Fibroblast of skin of right quadriceps (primary cell): ENCODE data around the gene NKAIN2.
A peak's percentile ranks its signal among the peaks of the same experiment; 100 is the strongest.
"Not testable (repeated sequence)": the region's sequence is repeated elsewhere in the genome, so short reads cannot be mapped to it uniquely, and the experiment has no call there.

ENCODE experiments used
- DNase-seq: peaks from one replicate; pipeline ENCODE4 v3.0.0-alpha.2; 2013

NKAIN2 gene

GRCh38 chr6:124356276-124356810 is 552.7 kb downstream of the NKAIN2 start:
- no peak for DNase-seq

GRCh38 chr6:124356811-124357210 is 553.1 kb downstream of the NKAIN2 start:
- no peak for DNase-seq

- DNase-seq = no peak
Measured at GRCh38 chr6:124368131-124368530, 564.5 kb downstream of the NKAIN2 start.

GRCh38 chr6:124371974-124372475 is 568.4 kb downstream of the NKAIN2 start:
- DNase-seq = no peak

- DNase-seq = no peak
Measured at GRCh38 chr6:124373386-124373785, 569.7 kb downstream of the NKAIN2 start.

GRCh38 chr6:124389127-124389526 is 585.5 kb downstream of the NKAIN2 start:
- no peak for DNase-seq

- no peak for DNase-seq
Measured at GRCh38 chr6:124393536-124393935, 589.9 kb downstream of the NKAIN2 start.

- DNase-seq = no peak
Measured at GRCh38 chr6:124396361-124396760, 592.7 kb downstream of the NKAIN2 start.

- DNase-seq = no peak
Measured at GRCh38 chr6:124400261-124400999, 596.8 kb downstream of the NKAIN2 start.

GRCh38 chr6:124410425-124410824 is 606.8 kb downstream of the NKAIN2 start:
- DNase-seq = not testable (repeated sequence)

GRCh38 chr6:124412657-124413056 is 609.0 kb downstream of the NKAIN2 start:
- DNase-seq = not testable (repeated sequence)

GRCh38 chr6:124420116-124420840 is 616.6 kb downstream of the NKAIN2 start:
- no peak for DNase-seq

- no peak for DNase-seq
Measured at GRCh38 chr6:124423621-124424020, 620.0 kb downstream of the NKAIN2 start.

- DNase-seq = peak; percentile 1
Measured at GRCh38 chr6:124430740-124431318, 627.2 kb downstream of the NKAIN2 start.

GRCh38 chr6:124432620-124433019 is 629.0 kb downstream of the NKAIN2 start:
- no peak for DNase-seq

GRCh38 chr6:124433387-124434160 is 629.9 kb downstream of the NKAIN2 start:
- no peak for DNase-seq

- DNase-seq = peak; percentile 17
Measured at GRCh38 chr6:124434421-124434820, 630.8 kb downstream of the NKAIN2 start.

- no peak for DNase-seq
Measured at GRCh38 chr6:124436803-124437202, 633.1 kb downstream of the NKAIN2 start.

- DNase-seq = no peak
Measured at GRCh38 chr6:124438546-124439065, 634.9 kb downstream of the NKAIN2 start.

GRCh38 chr6:124441450-124441849 is 637.8 kb downstream of the NKAIN2 start:
- no peak for DNase-seq

GRCh38 chr6:124443541-124443940 is 639.9 kb downstream of the NKAIN2 start:
- DNase-seq = no peak

- no peak for DNase-seq
Measured at GRCh38 chr6:124445581-124445980, 641.9 kb downstream of the NKAIN2 start.
